CD1c-positive myeloid dendritic cell (primary cell): ENCODE data around the gene FAM156A.
"Not testable (repeated sequence)": the region's sequence is repeated elsewhere in the genome, so short reads cannot be mapped to it uniquely, and the experiment has no call there.

ENCODE experiments used
- DNase-seq: peaks from one replicate; pipeline ENCODE4 v3.0.0-alpha.2; 2016; ENCODE audit errors: extremely low spot score

Gene FAM156A

DNA sequence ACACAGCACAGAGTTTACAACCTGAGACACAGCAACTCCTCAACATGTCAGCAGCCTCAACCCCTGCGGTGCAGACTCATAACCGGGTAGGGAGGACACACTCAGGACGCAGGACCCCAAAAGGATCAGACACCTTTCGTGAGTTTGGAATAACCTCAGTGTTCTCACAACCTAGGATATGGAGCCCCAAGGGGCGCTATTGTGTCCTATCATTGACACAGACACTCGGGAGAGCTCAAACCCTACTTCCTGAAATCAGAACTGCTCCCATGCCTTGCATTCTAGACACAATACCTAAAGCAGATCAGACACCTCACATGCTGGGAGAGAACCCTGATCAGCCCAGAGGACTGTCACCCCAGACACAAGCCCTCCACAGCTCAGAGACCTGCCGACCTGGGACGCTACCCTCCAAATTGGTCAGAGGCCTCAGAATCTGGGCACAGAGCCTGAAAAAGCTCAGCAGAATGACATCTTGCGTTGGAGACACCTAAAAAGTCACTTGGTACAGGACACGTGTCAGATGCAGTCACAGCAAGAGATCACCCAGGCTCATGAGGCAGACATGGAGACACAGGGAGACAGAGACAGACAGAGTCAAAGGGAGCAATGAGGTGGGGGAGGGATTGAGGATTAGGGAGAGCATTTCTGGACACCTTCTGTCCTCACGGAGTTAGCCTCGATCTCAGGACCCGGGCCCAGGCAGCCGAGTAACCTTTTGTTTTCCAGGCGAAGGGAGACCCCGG lies 8.8 kb upstream of the FAM156A start:
- DNase-seq: not testable (repeated sequence)

DNA sequence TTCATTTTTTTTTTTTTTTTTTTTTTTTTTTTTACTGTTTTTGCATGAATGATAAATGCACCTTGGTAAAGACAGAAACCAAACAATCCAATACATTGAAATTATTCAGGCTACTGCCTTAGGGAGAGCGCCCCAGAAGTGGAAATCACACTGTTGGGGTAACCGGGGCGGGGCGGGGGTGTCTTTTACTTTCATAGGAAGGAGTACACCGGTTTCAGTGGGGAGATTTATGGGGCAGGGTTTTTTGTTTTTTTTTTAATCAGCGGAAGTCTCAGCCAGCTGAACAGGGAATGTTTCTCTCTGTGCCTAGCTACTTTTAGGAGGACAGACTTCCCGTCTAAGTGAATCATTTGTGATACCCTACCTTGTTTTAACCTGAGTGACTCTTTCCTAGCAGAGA lies 643 bp upstream of the FAM156A start:
- DNase-seq: not testable (repeated sequence)

DNA sequence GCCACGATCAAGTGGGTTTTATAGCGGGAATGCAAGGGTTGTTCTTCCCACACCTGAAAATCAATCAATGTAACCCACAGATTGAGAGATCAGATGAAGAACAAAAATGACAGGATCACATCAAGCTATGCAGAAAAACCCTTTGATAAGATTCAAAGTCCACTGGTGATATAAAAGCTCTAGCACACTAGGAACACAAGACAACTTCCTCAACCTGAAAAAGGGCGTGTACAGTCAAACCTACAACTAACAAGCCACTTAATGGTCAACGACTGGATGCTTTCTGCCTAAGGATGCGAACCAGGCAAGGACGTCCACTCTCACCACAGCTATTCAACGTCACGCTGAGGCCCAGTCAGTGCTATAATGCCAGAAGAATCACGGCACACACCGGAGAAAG lies 8.4 kb downstream of the FAM156A start:
- not testable (repeated sequence) for DNase-seq

DNA sequence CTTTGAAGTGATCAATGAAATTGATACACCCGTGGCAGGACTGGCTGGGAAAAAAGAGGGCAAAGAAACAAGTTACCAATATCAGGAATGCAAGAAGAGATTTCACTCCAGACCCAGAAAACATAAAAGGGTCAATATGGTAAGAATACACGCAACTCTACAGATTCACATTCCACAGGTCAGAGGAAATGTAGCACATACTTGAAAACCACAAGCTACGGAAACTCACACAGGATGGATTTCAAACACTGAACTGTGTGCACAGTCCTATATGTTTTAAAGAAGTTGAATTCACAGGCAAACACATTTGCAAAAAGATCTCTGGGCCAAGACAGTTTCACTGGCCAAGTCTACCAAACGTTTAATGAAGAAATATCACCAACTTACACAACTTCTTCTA lies 9.0 kb downstream of the FAM156A start:
- not testable (repeated sequence) for DNase-seq

DNA sequence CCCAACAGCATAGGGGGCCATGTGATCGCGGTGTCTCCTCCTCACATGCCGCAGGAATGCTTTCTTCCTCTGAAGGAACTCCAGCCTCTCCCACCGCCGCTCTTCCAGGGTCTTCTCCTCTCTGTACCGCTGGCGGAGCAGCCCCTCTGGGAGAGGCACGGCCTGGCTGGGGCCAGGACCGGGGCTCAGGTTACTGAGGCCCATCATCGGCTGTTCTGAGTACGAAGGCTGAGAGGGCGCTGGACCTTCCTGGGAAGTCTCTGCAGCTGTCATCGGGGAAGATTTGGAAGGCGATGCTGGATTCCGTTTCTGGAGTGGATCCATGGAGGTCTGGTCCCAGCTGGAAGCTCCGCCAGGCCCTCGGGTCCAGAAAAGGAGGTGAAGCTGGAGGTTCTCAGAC lies 10.1 kb downstream of the FAM156A start:
- not testable (repeated sequence) for DNase-seq

DNA sequence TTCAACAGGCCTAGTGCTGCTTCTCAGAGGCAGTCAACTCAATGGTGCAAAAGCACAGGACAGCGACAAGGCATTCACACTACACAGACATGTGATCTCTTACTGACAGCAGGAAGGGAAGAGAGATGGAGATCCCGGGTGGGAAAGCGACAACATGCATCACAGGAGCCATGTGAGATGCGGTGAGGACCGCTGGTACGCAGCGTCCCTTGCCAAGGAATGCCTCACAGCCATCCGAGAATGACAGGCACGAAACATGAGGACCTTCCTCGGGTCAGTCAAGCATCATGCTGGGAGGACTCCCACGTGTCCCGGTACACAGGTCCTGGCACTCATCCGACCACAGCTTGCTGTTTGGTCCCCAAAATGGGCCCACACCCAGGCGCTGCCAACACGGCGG lies 10.8 kb downstream of the FAM156A start:
- not testable (repeated sequence) for DNase-seq

DNA sequence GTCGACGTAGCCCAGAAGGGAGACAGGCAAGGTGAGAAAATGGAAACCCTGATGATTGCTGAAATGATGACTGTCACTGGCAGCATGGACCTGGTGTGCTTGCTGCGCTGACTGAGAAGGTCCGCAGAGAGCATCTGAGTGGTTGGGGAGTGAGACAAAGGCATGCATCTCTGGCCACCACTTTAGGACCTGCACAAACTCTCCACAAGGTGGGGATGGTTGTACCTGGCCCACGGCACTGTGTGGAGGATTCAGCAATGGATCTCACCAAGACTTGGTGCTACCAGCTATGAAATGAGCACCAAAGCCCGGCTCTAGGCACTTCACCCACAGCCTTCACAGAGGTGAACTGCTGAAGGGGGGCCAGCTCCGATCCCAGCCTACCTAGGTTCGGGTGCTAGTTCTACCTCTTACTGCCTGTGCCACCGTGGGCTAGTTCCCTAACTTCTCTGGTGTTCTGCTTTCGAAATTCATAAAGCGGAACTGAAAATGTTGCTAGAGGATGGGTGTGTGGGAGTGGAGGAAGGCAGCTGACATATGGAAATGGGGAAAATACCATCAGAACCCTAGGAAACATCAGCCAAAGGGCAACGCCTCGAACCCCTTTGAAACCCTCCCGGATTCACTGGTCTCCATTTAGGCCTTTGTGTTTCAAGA lies 12.4 kb downstream of the FAM156A start:
- not testable (repeated sequence) for DNase-seq

DNA sequence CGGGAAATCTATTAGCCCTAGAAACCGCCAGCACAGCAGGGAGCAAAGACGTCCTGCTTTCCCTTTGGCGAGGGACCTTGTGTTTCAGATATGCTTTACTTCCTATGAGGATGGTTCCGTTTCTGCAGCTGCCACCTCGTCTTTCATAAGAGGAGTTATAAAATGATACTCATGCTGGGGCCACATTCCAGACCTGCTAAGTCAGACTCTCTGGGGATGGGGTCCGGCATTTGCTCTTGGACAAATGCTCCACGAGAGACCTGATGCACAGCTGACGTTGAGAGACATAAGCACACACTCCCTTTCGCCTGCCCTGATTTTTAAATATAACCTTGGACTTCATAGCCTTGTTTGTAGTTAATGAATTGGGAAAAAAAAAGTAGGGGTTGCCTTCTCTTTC lies 16.6 kb downstream of the FAM156A start:
- DNase-seq: not testable (repeated sequence)

DNA sequence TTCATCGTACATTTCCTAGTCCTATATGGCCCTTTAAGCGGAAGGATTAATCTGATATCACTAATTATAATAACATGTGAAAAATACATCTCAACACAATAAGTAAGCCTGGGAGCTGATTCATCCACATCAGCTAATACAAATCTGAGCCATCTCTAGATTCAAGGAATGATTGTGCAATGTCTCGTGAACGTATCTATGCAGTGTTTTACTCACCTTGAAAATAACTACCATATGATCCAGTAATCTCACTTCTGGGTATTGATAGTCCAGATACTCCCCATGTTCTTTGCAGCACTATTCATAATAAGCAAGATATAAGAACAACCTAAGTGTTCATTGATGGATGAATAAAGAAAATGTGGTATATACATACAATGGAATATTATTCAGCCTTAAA lies 17.6 kb downstream of the FAM156A start:
- DNase-seq: not testable (repeated sequence)

DNA sequence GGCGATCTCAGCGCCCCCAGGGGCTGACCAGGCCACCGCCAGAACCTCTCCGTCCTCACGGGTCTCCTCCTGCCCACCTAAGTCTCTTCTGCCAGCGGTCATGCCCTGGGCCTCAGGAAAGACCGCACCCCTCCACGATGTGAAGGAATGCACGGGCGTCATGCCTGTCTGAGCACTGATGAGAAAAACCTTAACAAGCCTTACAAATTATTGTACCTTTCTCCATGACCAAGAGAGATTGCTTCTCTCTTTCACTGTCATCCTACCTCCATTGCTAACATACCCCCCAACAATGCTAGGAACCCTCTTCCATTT lies 22.9 kb downstream of the FAM156A start:
- DNase-seq: not testable (repeated sequence)

DNA sequence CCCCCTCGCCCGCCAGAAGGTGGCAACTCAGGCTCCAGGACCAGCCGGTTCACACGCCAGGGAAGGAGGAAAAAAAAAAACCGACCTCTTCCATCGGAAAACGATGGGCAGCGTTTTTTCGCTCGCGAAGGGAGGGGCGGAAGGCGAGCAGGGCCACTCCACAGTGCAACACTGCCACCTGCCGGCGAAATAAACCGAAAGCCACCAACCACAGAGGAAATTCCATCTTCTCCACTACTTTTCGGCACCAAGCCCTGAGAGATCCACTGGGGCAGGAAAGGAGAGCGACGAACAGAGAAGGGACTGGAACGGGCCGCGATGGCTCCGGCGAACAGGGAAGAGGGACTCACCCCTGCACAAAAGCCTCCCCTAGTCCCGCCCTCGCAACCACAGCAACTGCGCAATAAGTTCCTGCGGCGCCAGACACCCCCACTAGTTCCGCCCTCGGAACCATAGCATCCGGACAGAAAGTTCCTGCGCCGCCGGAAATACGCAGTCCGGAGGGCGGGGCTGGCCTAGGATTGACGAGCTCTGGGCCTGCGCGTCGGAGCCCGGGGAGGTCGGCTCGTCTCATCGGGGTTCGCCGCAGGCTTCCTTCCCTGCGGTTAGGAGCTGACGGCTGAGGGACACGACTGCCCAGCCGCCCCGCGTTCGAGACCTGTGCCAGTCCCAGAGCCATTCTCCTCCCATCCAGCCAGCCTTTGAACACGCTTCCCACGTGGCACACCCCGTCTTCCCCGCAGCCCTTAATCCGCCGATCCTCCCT lies 23.4 kb downstream of the FAM156A start:
- peak; percentile 93 for DNase-seq

DNA sequence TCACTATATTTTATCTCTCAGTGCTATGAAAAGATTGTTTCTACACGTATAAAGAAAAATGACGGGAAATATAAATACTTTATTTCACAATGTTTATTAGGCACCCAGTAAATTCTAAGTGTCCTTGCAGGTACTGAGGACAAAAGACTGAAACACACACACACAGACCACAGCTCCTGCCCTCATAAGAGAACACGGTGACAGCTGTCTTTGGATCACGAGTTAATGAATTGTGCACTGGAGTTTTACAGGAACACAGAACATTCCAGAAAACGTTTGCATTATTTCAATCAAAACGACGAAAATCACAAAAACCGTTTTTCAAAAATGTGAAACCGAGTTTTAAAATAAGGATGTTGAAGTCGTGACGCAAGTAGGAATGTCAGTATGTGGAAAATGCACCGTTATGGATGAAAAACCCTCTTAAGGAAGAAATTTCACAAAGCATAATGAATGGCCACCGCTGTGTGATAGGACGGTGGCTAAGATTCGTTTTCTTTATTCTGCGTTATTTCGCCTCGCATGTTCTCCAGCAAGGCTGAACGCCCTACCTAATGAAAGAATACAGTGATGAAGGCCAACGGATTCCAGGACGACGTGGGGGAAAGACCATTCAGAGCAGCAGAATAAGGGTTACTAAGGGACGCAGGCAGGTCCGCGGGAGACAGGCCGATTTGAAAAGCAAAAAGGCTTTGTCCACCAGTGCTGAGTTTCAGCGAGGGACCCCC lies 24.2 kb downstream of the FAM156A start:
- peak; percentile 13 for DNase-seq

DNA sequence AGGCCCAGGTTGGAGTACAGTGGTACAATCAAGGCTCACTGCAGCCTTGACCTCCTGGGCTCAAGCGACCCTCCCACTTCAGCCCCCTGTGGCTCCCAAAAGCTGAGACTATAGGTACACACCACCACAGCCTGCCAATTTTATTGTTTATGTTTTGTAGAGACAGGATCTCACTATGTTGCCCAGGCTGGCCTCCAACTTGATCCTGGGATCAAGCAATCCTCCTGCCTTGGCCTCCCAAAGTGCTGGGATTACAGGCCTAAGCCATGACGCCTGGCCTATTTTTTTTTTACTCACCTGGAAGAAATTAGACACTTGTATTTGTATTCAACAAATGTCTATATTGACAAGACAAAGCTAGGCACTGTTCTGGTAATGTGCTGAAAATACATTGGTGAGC lies 25.1 kb downstream of the FAM156A start:
- no peak for DNase-seq

DNA sequence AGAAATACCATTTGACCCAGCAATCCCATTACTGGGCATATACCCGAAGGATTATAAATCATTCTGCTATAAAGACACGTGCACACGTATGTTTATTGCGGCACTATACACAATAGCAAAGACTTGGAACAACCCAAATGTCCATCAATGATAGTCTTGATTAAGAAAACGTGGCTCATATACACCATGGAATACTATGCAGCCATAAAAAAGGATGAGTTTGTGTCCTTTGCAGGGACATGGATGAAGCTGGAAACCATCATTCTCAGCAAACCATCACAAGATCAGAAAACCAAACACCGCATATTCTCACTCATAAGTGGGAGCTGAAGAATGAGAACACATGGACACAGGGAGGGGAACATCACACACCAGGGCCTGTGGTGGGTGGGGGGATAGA lies 28.1 kb downstream of the FAM156A start:
- DNase-seq: not testable (repeated sequence)

DNA sequence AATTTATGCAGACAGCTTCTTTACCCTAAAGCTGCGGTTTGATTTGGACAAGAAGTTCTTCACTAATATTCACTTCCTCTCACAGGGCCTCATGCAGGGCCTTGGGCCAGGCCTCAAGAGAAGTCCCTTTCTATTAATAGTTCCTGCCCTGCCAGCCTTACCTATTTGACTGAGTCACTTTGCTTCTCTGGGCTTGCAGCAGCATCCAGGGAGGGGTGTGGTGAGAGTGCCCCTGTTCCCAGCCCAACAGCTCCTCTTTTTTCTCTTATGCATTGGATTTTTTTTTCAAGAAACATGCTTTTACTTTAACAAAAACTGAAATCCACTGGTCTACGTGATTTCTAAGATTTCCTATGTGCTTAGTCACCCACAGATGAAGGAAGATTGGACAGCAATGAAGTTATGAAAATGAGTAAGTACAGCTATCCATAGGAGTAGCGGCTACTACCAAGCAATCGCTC lies 34.5 kb downstream of the FAM156A start:
- peak; percentile 30 for DNase-seq

DNA sequence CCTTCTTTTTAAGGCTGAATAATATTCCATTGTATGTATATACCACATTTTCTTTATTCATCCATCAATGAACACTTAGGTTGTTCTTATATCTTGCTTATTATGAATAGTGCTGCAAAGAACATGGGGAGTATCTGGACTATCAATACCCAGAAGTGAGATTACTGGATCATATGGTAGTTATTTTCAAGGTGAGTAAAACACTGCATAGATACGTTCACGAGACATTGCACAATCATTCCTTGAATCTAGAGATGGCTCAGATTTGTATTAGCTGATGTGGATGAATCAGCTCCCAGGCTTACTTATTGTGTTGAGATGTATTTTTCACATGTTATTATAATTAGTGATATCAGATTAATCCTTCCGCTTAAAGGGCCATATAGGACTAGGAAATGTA lies 43.6 kb downstream of the FAM156A start:
- not testable (repeated sequence) for DNase-seq

DNA sequence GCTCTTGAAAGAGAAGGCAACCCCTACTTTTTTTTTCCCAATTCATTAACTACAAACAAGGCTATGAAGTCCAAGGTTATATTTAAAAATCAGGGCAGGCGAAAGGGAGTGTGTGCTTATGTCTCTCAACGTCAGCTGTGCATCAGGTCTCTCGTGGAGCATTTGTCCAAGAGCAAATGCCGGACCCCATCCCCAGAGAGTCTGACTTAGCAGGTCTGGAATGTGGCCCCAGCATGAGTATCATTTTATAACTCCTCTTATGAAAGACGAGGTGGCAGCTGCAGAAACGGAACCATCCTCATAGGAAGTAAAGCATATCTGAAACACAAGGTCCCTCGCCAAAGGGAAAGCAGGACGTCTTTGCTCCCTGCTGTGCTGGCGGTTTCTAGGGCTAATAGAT lies 44.6 kb downstream of the FAM156A start:
- not testable (repeated sequence) for DNase-seq

DNA sequence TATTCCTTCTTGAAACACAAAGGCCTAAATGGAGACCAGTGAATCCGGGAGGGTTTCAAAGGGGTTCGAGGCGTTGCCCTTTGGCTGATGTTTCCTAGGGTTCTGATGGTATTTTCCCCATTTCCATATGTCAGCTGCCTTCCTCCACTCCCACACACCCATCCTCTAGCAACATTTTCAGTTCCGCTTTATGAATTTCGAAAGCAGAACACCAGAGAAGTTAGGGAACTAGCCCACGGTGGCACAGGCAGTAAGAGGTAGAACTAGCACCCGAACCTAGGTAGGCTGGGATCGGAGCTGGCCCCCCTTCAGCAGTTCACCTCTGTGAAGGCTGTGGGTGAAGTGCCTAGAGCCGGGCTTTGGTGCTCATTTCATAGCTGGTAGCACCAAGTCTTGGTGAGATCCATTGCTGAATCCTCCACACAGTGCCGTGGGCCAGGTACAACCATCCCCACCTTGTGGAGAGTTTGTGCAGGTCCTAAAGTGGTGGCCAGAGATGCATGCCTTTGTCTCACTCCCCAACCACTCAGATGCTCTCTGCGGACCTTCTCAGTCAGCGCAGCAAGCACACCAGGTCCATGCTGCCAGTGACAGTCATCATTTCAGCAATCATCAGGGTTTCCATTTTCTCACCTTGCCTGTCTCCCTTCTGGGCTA lies 48.9 kb downstream of the FAM156A start:
- not testable (repeated sequence) for DNase-seq

DNA sequence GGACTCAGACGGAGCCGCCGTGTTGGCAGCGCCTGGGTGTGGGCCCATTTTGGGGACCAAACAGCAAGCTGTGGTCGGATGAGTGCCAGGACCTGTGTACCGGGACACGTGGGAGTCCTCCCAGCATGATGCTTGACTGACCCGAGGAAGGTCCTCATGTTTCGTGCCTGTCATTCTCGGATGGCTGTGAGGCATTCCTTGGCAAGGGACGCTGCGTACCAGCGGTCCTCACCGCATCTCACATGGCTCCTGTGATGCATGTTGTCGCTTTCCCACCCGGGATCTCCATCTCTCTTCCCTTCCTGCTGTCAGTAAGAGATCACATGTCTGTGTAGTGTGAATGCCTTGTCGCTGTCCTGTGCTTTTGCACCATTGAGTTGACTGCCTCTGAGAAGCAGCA lies 50.4 kb downstream of the FAM156A start:
- not testable (repeated sequence) for DNase-seq

DNA sequence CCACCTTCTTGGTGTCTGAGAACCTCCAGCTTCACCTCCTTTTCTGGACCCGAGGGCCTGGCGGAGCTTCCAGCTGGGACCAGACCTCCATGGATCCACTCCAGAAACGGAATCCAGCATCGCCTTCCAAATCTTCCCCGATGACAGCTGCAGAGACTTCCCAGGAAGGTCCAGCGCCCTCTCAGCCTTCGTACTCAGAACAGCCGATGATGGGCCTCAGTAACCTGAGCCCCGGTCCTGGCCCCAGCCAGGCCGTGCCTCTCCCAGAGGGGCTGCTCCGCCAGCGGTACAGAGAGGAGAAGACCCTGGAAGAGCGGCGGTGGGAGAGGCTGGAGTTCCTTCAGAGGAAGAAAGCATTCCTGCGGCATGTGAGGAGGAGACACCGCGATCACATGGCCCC lies 51.2 kb downstream of the FAM156A start:
- not testable (repeated sequence) for DNase-seq

DNA sequence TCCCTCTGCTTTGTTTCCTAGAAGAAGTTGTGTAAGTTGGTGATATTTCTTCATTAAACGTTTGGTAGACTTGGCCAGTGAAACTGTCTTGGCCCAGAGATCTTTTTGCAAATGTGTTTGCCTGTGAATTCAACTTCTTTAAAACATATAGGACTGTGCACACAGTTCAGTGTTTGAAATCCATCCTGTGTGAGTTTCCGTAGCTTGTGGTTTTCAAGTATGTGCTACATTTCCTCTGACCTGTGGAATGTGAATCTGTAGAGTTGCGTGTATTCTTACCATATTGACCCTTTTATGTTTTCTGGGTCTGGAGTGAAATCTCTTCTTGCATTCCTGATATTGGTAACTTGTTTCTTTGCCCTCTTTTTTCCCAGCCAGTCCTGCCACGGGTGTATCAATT lies 52.2 kb downstream of the FAM156A start:
- not testable (repeated sequence) for DNase-seq
